Panc1 (cell line): ENCODE results near the gene SLC2A5.

Experiments used
- CTCF ChIP-seq: fragments of 450-650 bp; IDR thresholded peaks from 2 replicates; pipeline ENCODE4 v1.5.1; 2017; ENCODE audit warnings: mild to moderate bottlenecking
- POLR2AphosphoS5 ChIP-seq: IDR thresholded peaks from 2 replicates; pipeline ENCODE4 v1.6.1; 2012; ENCODE audit warnings: mild to moderate bottlenecking, low read depth, low read length, moderate library complexity
- SIN3A ChIP-seq: IDR thresholded peaks from 2 replicates; pipeline ENCODE4 v1.6.1; 2012; ENCODE audit warnings: low read depth, mild to moderate bottlenecking, low read length, moderate library complexity, borderline replicate concordance; ENCODE audit not compliant: insufficient read depth
- TF ChIP-seq, protein P1 (sequence below), 2 experiments: IDR thresholded peaks; 2 replicates each; pipeline ENCODE4 v1.6.1; 2011 to 2012; ENCODE audit warnings: low read depth in 2 of 2, control low read depth in 1 of 2, low read length in 1 of 2, mild to moderate bottlenecking in 1 of 2, moderate library complexity in 1 of 2; ENCODE audit not compliant: insufficient read depth in 1 of 2

GRCh38 chr1:9024837-9025236 lies 44.6 kb downstream of the SLC2A5 start:
- TF ChIP-seq CTCF = no peak
- no peak for TF ChIP-seq SIN3A
- TF ChIP-seq, protein P1, sequence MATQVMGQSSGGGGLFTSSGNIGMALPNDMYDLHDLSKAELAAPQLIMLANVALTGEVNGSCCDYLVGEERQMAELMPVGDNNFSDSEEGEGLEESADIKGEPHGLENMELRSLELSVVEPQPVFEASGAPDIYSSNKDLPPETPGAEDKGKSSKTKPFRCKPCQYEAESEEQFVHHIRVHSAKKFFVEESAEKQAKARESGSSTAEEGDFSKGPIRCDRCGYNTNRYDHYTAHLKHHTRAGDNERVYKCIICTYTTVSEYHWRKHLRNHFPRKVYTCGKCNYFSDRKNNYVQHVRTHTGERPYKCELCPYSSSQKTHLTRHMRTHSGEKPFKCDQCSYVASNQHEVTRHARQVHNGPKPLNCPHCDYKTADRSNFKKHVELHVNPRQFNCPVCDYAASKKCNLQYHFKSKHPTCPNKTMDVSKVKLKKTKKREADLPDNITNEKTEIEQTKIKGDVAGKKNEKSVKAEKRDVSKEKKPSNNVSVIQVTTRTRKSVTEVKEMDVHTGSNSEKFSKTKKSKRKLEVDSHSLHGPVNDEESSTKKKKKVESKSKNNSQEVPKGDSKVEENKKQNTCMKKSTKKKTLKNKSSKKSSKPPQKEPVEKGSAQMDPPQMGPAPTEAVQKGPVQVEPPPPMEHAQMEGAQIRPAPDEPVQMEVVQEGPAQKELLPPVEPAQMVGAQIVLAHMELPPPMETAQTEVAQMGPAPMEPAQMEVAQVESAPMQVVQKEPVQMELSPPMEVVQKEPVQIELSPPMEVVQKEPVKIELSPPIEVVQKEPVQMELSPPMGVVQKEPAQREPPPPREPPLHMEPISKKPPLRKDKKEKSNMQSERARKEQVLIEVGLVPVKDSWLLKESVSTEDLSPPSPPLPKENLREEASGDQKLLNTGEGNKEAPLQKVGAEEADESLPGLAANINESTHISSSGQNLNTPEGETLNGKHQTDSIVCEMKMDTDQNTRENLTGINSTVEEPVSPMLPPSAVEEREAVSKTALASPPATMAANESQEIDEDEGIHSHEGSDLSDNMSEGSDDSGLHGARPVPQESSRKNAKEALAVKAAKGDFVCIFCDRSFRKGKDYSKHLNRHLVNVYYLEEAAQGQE (IDR thresholded peaks at IDR 0.05; ENCODE audit: insufficient read depth in 1 of 2, low read depth in 2 of 2, low read length in 1 of 2) = no peak
- no peak for TF ChIP-seq POLR2AphosphoS5
